ENCODE results near the gene COL23A1. TPM values are rescaled to one million over a fixed set of nuclear protein-coding genes. Genes with fewer than 3 reads are reported as not detected.
"Not testable (repeated sequence)": the region's sequence is repeated elsewhere in the genome, so short reads cannot be mapped to it uniquely, and the experiment has no call there.

Gene COL23A1
- total and polyA plus RNA-seq, 2 of the 8 experiments (the other 6 are each of a cell fraction or from before 2014, with no cell fraction given), result 3.1 to 4.7 TPM

GRCh38 chr5:178369469-178369868 is 220.7 kb downstream of the COL23A1 start:
- H4K20me1 ChIP-seq (replicated peaks in 1 of 2; ENCODE audit: control insufficient read depth in 1 of 2, insufficient read depth in 2 of 2, low read length in 2 of 2); H2BK5ac ChIP-seq (ENCODE audit: low read depth, low read length); H3K79me1 ChIP-seq (ENCODE audit: low read depth, low read length); POLR2A ChIA-PET (ENCODE audit: partially characterized antibody); H3K79me2 ChIP-seq (ENCODE audit: control insufficient read depth in 1 of 2, insufficient read depth in 2 of 2, low read length in 2 of 2); H2BK12ac ChIP-seq (ENCODE audit: low read depth, low read length); H4K5ac ChIP-seq (ENCODE audit: insufficient read length, low read depth, low read length); H3K4me3 ChIP-seq (ENCODE audit: extremely low read depth in 1 of 4, insufficient read depth in 2 of 4, low read depth in 3 of 4, low read length in 4 of 4); FAIRE-seq; H3K4ac ChIP-seq (replicated peaks; ENCODE audit: insufficient read length, low read depth, low read length); H2AFZ ChIP-seq (ENCODE audit: low read length); H2BK15ac ChIP-seq (ENCODE audit: low read length); H2AK5ac ChIP-seq (ENCODE audit: low read depth, low read length); H4K91ac ChIP-seq (replicated peaks; ENCODE audit: insufficient read length, low read length); H3K4me1 ChIP-seq (replicated peaks in 1 of 4; ENCODE audit: control insufficient read depth in 3 of 4, insufficient read depth in 4 of 4, low read length in 3 of 4); H3K36me3 ChIP-seq (ENCODE audit: control insufficient read depth in 2 of 4, insufficient read depth in 4 of 4, low read length in 3 of 4); H2BK120ac ChIP-seq (replicated peaks; ENCODE audit: low read depth, low read length); H3K56ac ChIP-seq (replicated peaks; ENCODE audit: insufficient read length, low read depth, low read length); H3K23me2 ChIP-seq (ENCODE audit: low read depth, low read length); H2BK20ac ChIP-seq (ENCODE audit: low read length); H3K18ac ChIP-seq (ENCODE audit: extremely low read depth, low read length); H3K27me3 ChIP-seq (replicated peaks in 1 of 4; ENCODE audit: control insufficient read depth in 3 of 4, extremely low read depth in 1 of 4, insufficient read depth in 3 of 4, low read length in 3 of 4); H3K9ac ChIP-seq (replicated peaks in 1 of 4; ENCODE audit: extremely low read depth in 1 of 4, low read depth in 3 of 4, low read length in 3 of 4); H3K14ac ChIP-seq (ENCODE audit: insufficient read length); DNase-seq (ENCODE audit: low read depth in 1 of 2, low spot score in 2 of 2); H3K4me2 ChIP-seq (ENCODE audit: insufficient read depth in 1 of 2, low read depth in 2 of 2, low read length in 2 of 2); H3K23ac ChIP-seq (ENCODE audit: insufficient read length); H4K8ac ChIP-seq (ENCODE audit: extremely low read depth, insufficient read depth, low read length); H3K27ac ChIP-seq (ENCODE audit: low read depth, low read length): not testable (repeated sequence)
- WGBS, 2 experiments (ENCODE audit: extremely low coverage in 1 of 2, insufficient coverage in 1 of 2, insufficient read length in 1 of 2, insufficient replicate concordance in 2 of 2, low coverage in 1 of 2, low lambda C conversion rate in 2 of 2, missing lambda C conversion rate in 1 of 2), result 89% methylated on average over 3 of the region's 3 CpGs; no CpG with 5 or more reads in 1 of the 2 experiments
- CTCF ChIA-PET (ENCODE audit: partially characterized antibody), result interaction anchor here (1.9 kb wide), 1 partner anchor 221 kb away, joined by 4 read pairs; the partner anchor contains the start of gene COL23A1
- peaks cover 15 to 17% of the 10 kb centered on the region in 2 experiments for H3K9me3 ChIP-seq (ENCODE audit: insufficient read depth in 2 of 2, low read depth in 1 of 2, low read length in 1 of 2)

Measured in H1 (cell line).